Stimulated activated CD4-positive, alpha-beta T cell treated with anti-CD3 and anti-CD28 coated beads, Interleukin-12 subunit alpha, Interleukin-12 subunit beta, amount 100 ng/mL, for 24 hours (primary cell): ENCODE measurements around the gene KLHDC7B.

Experiments
- DNase-seq, 2 experiments: peaks; one replicate each; pipeline ENCODE4 v3.0.0-alpha.2; 2020; ENCODE audit warnings: low read depth in 2 of 2

KLHDC7B gene

DNA sequence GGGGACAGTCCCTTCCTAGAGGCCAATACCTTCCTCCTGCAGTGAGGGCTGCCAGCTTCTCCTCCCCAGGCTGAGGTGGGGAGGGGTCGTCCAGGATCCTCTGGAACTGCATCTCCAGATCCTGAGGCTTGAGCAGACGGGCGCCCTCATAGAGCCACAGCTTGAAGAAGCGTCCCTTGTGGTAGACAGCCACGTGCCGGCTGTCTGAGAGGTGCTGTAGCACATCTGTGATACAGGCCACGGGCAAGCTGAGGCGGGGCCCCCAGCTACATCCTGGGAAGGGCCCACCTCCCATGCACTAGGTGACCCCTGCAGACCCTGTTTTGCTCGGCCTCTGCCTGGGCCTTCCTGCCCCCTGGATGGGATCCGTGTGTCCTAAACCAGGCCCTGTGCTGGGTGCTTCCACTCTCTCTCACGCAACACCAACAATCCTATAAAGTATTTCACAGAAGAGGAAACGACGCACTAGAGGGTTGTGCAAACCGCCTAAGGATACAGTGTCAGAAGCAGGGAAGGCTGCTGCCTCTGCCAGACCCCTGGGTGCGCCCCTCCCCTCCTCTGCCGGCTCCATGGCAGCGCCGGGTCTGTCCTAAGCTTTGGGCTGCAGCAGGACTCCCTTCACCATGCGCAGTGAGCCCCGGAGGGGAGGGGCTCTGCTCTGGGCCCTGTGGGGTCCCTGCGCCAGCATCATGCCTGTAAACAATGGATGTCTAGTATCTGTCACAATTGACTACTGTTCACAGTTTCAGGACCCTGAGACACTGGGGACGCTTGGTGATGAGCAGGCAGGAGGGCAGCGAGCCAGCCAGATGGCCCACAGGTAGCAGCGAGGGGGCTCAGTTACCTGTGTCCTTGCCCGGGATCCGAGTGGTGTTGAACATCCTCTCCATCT is 28.0 kb downstream of the KLHDC7B start:
- DNase-seq: no peak

- DNase-seq: no peak
Measured at GRCh38 chr22:50574383-50574755, 28.7 kb downstream of the KLHDC7B start.

GRCh38 chr22:50575426-50575941 is 29.8 kb downstream of the KLHDC7B start:
- no peak for DNase-seq

GRCh38 chr22:50576070-50576469 is 30.4 kb downstream of the KLHDC7B start:
- DNase-seq: no peak

- no peak for DNase-seq
Measured at GRCh38 chr22:50576806-50577696, 31.4 kb downstream of the KLHDC7B start.

DNA sequence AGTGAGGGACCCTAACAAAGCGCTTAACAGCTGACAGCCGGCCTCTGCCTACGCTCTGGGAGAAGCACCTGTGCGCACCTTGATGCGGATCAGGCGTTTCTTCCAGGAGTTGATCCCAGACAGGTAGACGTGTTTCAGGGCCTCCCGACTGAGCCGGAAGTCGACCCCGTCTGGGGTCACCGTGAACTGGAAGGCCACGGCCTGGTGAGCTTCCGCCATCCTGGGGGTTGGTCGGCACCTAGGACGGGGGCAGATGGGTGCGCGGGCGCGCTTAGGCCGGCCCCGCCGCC is 31.9 kb downstream of the KLHDC7B start:
- no peak for DNase-seq

- no peak for DNase-seq
Measured at GRCh38 chr22:50577987-50578775, 32.5 kb downstream of the KLHDC7B start, which contains the start of gene CPT1B. TSS of gene CPT1B (minus strand) at chr22:50578427. CDS start at chr22:50577915, 512 bp downstream.

DNA sequence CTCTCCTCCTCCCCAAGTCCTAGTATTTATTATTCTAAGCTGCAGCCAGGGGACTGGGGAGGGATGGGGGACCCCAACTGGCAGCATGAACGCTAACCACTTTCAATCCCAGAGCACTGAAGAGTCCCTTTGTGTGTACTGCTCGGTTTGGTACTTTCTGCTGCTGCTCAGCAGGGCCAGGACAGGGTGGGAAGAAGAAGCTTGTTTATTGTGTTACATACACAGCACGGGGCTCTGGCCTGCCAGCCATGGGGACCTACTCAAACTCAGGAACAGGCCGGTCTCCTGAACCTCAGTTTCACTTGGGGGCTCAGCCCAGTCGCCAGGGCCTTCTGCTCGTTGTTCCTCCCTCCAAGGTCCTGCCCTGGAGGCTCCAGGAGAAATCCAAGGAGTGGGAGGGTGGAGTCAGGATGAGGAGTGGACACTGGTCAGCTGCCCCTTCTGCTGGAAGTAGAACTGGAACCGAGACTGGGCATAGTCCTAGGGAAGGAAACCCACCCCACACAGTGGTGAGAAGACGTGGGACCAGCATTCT is 33.1 kb downstream of the KLHDC7B start:
- no peak for DNase-seq

DNA sequence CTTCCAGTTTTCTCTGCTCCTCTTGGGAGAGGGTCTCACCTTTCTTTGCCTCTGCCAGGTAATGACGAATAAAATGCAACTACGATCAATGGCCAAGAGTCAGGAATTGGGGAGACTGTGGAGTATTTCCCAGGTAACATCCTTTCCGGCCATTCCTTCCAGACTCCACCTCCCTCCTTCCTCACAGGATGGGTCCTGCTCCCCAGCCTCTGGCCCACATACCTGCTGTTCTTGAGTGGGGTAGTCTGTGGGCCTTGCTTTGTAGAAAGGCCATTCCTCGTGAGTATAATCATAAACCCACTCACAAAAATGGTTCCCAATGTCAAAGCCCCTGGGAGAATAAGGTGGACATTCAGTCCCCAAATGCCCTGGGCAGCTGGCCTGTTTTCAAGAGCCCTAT is 34.1 kb downstream of the KLHDC7B start:
- DNase-seq: no peak

- DNase-seq: no peak
Measured at GRCh38 chr22:50581031-50581949, 35.6 kb downstream of the KLHDC7B start.

- DNase-seq: no peak
Measured at GRCh38 chr22:50581950-50582492, 36.3 kb downstream of the KLHDC7B start.

- DNase-seq: peak; percentile 96 to 98
Measured at GRCh38 chr22:50582493-50583293, 37.0 kb downstream of the KLHDC7B start, which contains the start of gene CHKB. TSS of gene CHKB (minus strand) at chr22:50582849. CDS start at chr22:50582781, 68 bp downstream.

- no peak for DNase-seq
Measured at GRCh38 chr22:50583294-50583861, 37.7 kb downstream of the KLHDC7B start.

DNA sequence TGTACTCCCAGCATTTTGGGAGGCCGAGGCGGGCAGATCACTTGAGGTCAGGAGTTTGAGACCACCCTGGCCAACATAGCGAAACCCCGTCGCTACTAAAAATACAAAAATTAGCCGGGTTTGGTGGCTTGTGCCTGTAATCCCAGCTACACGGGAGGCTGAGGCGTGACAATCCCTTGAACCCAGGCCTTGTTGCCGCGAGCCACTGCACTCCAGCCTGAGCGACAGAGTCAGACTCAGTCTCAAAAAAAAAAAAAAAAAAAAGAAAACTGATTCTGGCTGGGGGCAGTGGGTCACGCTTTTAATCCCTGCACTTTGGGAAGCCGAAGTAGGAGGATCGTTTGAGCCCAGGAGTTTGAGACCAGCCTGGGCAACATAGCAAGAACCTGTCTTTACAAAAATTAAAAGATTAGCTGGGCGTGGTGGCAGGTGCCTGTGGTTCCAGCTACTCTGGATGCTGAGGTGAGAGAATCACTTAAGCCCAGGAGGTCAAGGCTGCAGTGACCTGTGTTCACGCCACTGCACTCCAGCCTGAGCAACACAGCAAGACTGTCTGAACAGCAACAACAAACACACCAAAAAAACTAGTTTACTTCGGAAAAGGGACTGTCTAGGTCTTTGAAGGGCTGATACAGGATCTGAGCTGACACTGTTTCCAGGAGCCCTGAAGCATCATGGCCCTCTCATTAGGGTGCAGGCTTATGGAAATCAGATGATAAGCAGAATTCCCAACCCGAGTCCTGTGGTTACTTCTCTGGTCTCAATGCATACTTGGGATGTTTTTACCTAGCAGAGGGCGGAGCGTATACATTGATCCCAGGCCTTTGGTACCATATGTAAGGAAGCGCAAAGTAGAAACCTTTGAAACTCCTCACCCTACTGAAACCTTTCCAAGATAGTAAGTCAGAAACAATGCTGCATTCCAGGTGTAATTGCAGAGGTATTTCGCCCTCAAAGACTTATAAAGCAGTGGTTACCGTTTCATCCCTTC is 38.7 kb downstream of the KLHDC7B start:
- no peak for DNase-seq

GRCh38 chr22:50585238-50585637 is 39.5 kb downstream of the KLHDC7B start:
- no peak for DNase-seq

DNA sequence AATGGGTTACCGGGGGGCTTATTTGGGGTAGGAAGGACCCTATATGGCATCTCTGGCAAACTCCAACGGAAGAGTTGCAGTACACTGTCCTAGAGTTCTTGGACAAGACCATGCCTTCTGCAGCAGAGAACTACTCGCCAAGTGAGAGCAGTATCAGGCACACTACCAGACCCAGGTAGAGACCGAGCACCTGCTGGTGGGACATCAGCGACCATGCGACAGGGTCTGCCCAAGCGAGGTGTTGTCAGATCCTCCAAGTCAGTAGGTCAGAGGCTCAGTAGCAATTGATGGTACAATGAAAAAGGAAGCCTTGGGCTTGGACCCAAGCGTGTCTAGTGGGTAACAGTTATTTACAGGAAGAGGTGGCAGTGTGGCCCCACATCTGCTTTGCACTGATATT is 40.1 kb downstream of the KLHDC7B start:
- DNase-seq: no peak

GRCh38 chr22:50586416-50586815 is 40.7 kb downstream of the KLHDC7B start:
- no peak for DNase-seq

GRCh38 chr22:50587407-50587806 is 41.7 kb downstream of the KLHDC7B start:
- DNase-seq: no peak
